Measurements from ENCODE around the gene SLC44A3. TPM values are rescaled to one million over a fixed set of nuclear protein-coding genes. Genes with fewer than 3 reads are reported as not detected.

Gene SLC44A3
- total RNA-seq, 1 experiment from 2014 or later = 3.4 TPM

GRCh38 chr1:94866164-94866807, 46.1 kb downstream of the SLC44A3 start:
- DNase-seq (ENCODE audit: extremely low read depth, low read depth) = no peak

GRCh38 chr1:94871031-94871430, 50.9 kb downstream of the SLC44A3 start:
- DNase-seq (ENCODE audit: extremely low read depth, low read depth) = no peak

DNA sequence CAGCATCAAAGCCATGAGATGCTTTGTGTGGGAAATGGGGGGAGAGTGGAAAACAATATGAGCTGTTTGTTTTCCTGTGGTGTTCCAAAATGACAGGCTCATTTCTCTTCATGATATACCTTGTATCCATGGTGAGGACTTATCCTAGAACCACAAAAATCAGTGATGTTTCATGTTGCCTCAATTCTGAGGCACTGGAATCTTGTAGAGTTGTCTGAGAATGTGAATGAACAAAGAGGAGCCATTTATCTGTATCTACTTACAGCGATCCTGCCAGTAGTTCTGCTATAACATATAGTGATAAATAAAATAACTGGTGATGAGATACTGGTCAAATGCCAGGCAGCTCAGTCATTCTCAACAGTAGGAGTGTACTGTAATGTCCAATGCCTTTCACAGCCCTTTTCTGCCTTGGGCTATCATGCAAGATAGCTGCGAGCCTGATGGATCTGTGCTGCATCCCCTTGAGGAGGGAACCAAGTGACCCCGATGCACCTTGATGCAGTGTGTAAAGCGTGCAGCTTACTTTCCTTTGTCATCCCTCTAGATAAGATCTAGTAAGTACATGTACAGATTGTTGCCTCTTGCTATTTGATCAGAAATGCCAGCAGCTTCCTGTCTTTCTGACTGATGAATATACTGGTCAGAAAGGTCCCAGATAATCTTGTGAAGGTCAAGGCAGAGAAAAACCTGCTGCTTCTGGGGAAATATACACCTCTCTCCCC, 52.8 kb downstream of the SLC44A3 start:
- no peak for DNase-seq (ENCODE audit: extremely low read depth, low read depth)

GRCh38 chr1:94873520-94874351, 53.6 kb downstream of the SLC44A3 start:
- DNase-seq (ENCODE audit: extremely low read depth, low read depth) = no peak

- no peak for DNase-seq (ENCODE audit: extremely low read depth, low read depth)
These were observed 54.3 kb downstream of the SLC44A3 start for GRCh38 chr1:94874423-94874822.

DNA sequence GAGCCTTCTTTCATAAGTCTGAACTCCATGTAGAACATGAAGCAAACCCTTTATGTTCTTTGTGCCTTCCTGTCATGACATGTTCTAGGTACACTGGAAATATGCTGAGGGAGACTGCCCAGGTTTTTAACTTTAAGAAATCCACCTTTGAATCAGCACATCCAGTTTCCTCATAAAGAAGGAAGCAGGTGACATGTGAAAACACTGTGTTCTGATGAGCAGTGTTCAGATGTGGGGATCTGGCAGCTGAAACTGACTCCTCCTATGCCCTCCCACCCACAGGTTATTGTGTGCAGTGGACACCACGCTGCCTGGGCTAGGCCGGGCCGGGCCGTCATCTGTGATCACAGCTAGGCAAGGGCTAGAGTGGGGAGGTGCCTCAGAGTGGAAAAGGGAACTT, 55.6 kb downstream of the SLC44A3 start:
- DNase-seq (ENCODE audit: extremely low read depth, low read depth) = no peak

DNA sequence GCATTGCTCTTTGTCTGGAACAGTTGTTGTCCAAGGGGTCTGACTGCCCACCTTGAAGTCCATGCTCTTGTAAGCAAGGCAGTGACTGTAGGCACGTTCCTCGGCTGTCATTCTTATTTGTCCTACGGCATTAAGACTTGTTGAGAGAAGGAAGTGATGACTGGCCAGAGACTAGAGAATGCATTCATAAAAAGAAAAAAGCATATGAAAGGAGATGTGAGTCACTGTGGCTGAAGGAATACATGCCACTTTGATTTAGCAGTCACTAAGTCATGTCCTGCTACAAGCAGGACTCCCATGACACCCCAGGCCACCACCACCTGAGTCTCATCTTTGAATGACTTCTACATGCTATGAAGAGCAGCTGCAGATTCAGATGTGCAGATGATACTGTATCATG, 56.2 kb downstream of the SLC44A3 start:
- no peak for DNase-seq (ENCODE audit: extremely low read depth, low read depth)

GRCh38 chr1:94878329-94878728, 58.2 kb downstream of the SLC44A3 start:
- DNase-seq (ENCODE audit: extremely low read depth, low read depth) = no peak

- DNase-seq (ENCODE audit: extremely low read depth, low read depth) = no peak
These were observed 63.5 kb downstream of the SLC44A3 start for GRCh38 chr1:94883691-94884090.

DNA sequence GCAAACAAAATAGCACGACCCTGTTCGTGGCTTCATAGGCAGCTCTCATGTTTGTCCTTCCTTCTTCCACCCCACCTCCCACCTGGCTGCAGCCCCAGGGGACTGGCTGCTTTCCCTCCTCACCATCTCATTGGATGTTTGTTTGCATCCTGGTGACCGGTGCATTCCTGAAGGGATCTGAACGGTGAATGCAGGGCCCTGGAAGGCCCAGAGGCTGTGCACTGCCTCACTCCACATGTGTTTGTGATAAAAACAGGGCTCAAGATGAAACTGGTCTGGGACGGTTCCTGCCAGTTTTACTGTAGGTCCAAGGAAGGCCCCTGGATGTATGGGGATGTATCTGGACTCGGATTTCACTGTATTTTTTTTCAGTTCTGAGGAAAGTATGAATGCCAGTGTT, 63.9 kb downstream of the SLC44A3 start:
- no peak for DNase-seq (ENCODE audit: extremely low read depth, low read depth)

DNA sequence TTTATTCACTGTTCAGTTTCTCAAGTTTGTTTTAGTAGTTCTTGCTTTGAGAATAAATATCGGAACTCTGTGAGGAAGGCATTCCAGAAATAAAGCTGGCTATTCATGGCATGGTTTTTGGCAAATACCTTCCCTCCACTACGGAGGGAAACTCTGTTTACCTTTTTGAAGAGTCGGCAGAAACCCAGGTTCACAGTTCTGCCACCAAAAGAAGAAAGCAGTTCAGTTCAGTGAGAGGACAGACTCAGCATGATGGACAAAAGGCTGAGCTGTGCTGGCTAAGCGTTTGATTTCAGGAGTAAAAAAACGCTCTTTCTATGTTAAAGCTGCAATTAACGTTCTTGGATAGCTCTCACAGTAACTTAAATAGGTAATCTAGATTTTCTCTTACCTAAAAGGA, 64.3 kb downstream of the SLC44A3 start:
- no peak for DNase-seq (ENCODE audit: extremely low read depth, low read depth)

GRCh38 chr1:94886361-94886760, 66.2 kb downstream of the SLC44A3 start:
- no peak for DNase-seq (ENCODE audit: extremely low read depth, low read depth)

DNA sequence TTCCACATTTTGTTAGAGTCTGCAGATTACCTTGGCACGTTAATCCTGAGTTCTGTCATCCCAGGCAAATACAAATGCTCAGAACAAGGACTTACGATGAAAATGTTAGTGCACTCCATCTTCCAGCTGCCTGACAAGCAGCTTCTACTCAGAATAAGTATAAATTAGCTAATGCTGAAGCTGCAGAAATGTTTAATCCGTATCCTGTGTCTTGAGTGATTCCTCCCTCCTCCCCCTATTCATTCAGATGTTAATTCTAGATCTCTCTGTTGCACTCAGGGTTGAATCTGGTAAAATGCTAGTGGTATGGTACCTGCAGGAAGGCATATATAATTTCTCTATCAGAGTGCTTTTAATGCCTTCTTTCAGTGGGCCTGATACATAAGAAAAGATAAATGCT, 66.9 kb downstream of the SLC44A3 start:
- no peak for DNase-seq (ENCODE audit: extremely low read depth, low read depth)

GRCh38 chr1:94887603-94888171, 67.5 kb downstream of the SLC44A3 start:
- no peak for DNase-seq (ENCODE audit: extremely low read depth, low read depth)

DNA sequence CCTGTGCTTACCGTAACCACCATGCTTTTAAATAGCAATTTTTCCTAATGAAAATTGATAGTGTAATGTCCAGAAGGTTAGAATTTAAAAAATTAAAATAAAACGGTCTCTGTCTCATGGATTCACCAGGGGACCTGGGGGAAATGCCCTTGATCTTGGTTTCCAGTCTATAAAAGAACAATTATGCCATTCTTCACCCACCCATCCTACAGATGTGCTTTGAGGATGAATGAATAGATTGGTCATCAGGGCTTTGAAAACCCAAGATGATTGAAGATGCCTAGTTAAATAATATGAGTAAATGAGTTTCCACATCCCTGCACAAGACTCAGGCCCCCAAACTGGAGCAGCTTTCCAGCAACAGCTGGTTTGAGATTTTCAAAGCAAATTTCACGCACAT, 68.0 kb downstream of the SLC44A3 start:
- no peak for DNase-seq (ENCODE audit: extremely low read depth, low read depth)

DNA sequence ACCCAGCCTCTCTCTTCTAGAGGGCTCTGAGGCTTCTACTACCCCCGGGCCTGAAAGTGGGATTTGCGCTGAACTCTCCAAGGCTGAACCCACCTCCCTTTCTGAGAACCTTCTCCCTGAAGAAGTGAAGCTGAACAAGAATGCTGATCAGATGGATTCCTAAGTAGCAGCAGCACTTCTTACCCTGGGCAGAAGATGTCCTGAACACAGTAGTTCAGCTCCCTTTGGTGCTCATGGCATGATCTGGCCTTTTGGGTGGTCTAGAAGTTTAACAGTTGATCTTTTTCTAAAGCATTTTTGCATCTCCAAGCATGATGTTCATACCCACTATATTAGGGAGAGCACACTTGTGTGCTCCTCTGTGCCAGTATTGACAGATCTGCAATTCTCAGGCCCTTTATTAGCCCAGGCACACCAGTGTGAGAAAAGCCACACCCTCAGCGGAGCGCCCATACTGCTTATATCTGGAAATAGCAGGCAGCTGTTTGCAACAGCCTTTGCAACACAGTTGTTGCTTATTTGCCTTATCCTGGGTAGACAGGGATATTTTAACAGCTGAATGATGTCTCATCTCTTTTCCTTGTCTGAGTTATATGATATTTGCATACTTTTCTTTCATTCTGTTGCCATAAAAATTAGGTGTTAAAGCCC, 72.6 kb downstream of the SLC44A3 start:
- peak; percentile 12 for DNase-seq (ENCODE audit: extremely low read depth, low read depth)

- no peak for DNase-seq (ENCODE audit: extremely low read depth, low read depth)
These were observed 74.5 kb downstream of the SLC44A3 start for GRCh38 chr1:94894630-94895029.

GRCh38 chr1:94895518-94895917, 75.4 kb downstream of the SLC44A3 start:
- DNase-seq (ENCODE audit: extremely low read depth, low read depth) = no peak

- DNase-seq (ENCODE audit: extremely low read depth, low read depth) = no peak
These were observed 78.6 kb downstream of the SLC44A3 start for GRCh38 chr1:94898491-94899385.

DNA sequence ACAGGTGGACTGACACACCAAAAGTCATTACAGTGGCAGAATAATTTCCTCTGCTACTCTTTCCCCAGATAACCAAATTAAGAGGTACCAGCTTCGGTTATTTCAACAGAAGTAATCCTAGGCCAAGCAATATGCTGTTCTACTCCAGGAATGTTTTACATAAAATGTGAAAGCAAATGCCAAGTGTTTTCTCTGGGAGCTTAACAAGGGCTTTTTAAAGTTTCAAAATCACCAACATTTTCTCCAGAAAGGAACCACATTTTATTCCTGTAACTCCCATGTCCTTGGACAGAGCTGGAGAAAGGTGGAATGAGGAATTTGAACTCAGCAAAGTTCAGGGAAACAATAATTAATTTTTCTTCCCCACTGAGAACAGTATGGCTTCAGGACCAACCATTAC, 79.6 kb downstream of the SLC44A3 start:
- DNase-seq (ENCODE audit: extremely low read depth, low read depth) = no peak

Data from NCI-H460 (cell line).